ENCODE data around the gene CORO2B.

CORO2B gene

GRCh38 chr15:68639926-68640600, 61.3 kb downstream of the CORO2B start:
- no peak overlapping the region for H2AFZ ChIP-seq (ENCODE audit: low read depth, low read length, severe bottlenecking)
- no peak overlapping the region for H3K9ac ChIP-seq (ENCODE audit: low read length)
- no peaks in the 10 kb centered on the region for H3F3A ChIP-seq (ENCODE audit: insufficient read depth)
- H4K20me1 ChIP-seq (ENCODE audit: low read depth, low read length): no peaks in the 10 kb centered on the region
- H3K4me3 ChIP-seq (ENCODE audit: insufficient read depth, low read length, poor library complexity, severe bottlenecking): no peak overlapping the region
- no peaks in the 10 kb centered on the region for H3K9me3 ChIP-seq (ENCODE audit: insufficient read depth, low read length)
- no peaks in the 10 kb centered on the region for H3K9me2 ChIP-seq (replicated peaks; ENCODE audit: insufficient read depth, low read length)
- no peaks in the 10 kb centered on the region for H3K79me2 ChIP-seq (ENCODE audit: insufficient read depth, low read length)
- no peak overlapping the region for H3K4me2 ChIP-seq (ENCODE audit: low read depth, low read length, poor library complexity, severe bottlenecking)
- TF ChIP-seq CTCF (IDR thresholded peaks at IDR 0.05; ENCODE audit: insufficient read depth, low read length, poor library complexity, severe bottlenecking): no peak
- no peak for TF ChIP-seq EZH2phosphoT487 (conservative IDR thresholded peaks at IDR 0.05; ENCODE audit: low read length)
- no peak overlapping the region for H3K27ac ChIP-seq (ENCODE audit: low read depth, low read length)
- no peaks in the 10 kb centered on the region for H3K36me3 ChIP-seq (ENCODE audit: low read length)
- no peaks in the 10 kb centered on the region for H3K27me3 ChIP-seq (ENCODE audit: low read length)

- no peaks in the 10 kb centered on the region for H3K79me2 ChIP-seq (ENCODE audit: insufficient read depth, low read length)
- H3K4me3 ChIP-seq (ENCODE audit: insufficient read depth, low read length, poor library complexity, severe bottlenecking): no peak overlapping the region
- H3K27ac ChIP-seq (ENCODE audit: low read depth, low read length): no peak overlapping the region
- no peaks in the 10 kb centered on the region for H3K36me3 ChIP-seq (ENCODE audit: low read length)
- H3K4me2 ChIP-seq (ENCODE audit: low read depth, low read length, poor library complexity, severe bottlenecking): no peak overlapping the region
- no peak for TF ChIP-seq CTCF (IDR thresholded peaks at IDR 0.05; ENCODE audit: insufficient read depth, low read length, poor library complexity, severe bottlenecking)
- TF ChIP-seq EZH2phosphoT487 (conservative IDR thresholded peaks at IDR 0.05; ENCODE audit: low read length): no peak
- H3F3A ChIP-seq (ENCODE audit: insufficient read depth): no peaks in the 10 kb centered on the region
- H3K9me3 ChIP-seq (ENCODE audit: insufficient read depth, low read length): no peaks in the 10 kb centered on the region
- no peak overlapping the region for H2AFZ ChIP-seq (ENCODE audit: low read depth, low read length, severe bottlenecking)
- no peak overlapping the region for H3K9ac ChIP-seq (ENCODE audit: low read length)
- H3K27me3 ChIP-seq (ENCODE audit: low read length): no peaks in the 10 kb centered on the region
- no peaks in the 10 kb centered on the region for H4K20me1 ChIP-seq (ENCODE audit: low read depth, low read length)
- no peaks in the 10 kb centered on the region for H3K9me2 ChIP-seq (replicated peaks; ENCODE audit: insufficient read depth, low read length)
These were observed 62.1 kb downstream of the CORO2B start for GRCh38 chr15:68640791-68641331.

- no peak for TF ChIP-seq EZH2phosphoT487 (conservative IDR thresholded peaks at IDR 0.05; ENCODE audit: low read length)
- no peak for TF ChIP-seq CTCF (IDR thresholded peaks at IDR 0.05; ENCODE audit: insufficient read depth, low read length, poor library complexity, severe bottlenecking)
- Histone ChIP-seq H3K9me2 (replicated peaks; ENCODE audit: insufficient read depth, low read length) (no peaks in the 10 kb centered on the region), H3K9ac (ENCODE audit: low read length) (no peak overlapping the region), H4K20me1 (ENCODE audit: low read depth, low read length) (no peaks in the 10 kb centered on the region), H3K79me2 (ENCODE audit: insufficient read depth, low read length) (no peaks in the 10 kb centered on the region), H3F3A (ENCODE audit: insufficient read depth) (no peaks in the 10 kb centered on the region), H2AFZ (ENCODE audit: low read depth, low read length, severe bottlenecking) (no peak overlapping the region), H3K27me3 (ENCODE audit: low read length) (no peaks in the 10 kb centered on the region), H3K9me3 (ENCODE audit: insufficient read depth, low read length) (no peaks in the 10 kb centered on the region), H3K27ac (ENCODE audit: low read depth, low read length) (no peak overlapping the region), H3K4me3 (ENCODE audit: insufficient read depth, low read length, poor library complexity, severe bottlenecking) (no peak overlapping the region), H3K36me3 (ENCODE audit: low read length) (no peaks in the 10 kb centered on the region), H3K4me2 (ENCODE audit: low read depth, low read length, poor library complexity, severe bottlenecking) (no peak overlapping the region)
These were observed 62.6 kb downstream of the CORO2B start for GRCh38 chr15:68641376-68641775.
